ENCODE results near the gene LCLAT1. TPM values are rescaled to one million over a fixed set of nuclear protein-coding genes. Genes with fewer than 3 reads are reported as not detected.

LCLAT1 gene
- total RNA-seq, 1 donor from 2014 or later = 16.0 TPM

- DNase-seq = no peak
- Mint-ChIP-seq H3K4me1 (ENCODE audit: low read depth, unreplicated experiment) (no peaks in the 10 kb centered on the region), H3K4me3 (ENCODE audit: unreplicated experiment) (no peak overlapping the region)
Observed at GRCh38 chr2:30663806-30664205, 216.8 kb downstream of the LCLAT1 start.

DNA sequence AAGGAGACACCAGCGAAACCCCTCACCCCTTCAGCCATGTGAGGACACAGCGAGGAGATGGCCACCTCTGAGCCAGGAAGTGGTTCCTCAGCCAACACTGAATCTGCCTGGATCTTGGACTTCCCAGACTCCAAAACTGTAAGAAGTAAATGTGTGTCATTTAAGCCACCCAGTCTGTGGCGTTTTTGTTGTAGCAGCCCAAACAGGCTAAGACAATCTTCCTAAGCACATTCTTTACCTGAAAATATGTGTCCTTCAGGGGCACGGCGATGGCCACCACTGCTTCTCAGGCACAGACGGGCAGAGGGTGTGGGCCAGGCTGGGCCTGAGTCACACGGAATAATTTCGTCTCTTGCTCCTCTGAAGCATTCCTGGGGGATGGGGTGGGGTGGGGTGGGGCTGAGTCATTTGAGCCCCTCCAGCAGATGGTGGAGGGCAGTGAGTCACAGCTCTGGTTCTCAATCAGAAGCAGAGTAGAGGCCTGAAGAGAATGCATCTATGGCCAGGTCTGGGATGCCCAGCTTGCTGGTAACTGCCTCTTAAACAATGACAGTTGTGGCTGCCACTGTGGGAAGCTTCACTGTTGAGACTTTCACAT is 217.8 kb downstream of the LCLAT1 start:
- peaks cover 5% of the 10 kb centered on the region for H3K9me3 Mint-ChIP-seq (ENCODE audit: unreplicated experiment)
- no peaks in the 10 kb centered on the region for H3K27me3 Mint-ChIP-seq (ENCODE audit: unreplicated experiment)
- H3K4me3 Mint-ChIP-seq (ENCODE audit: unreplicated experiment) = no peak overlapping the region
- peaks cover 2% of the 10 kb centered on the region for H3K36me3 Mint-ChIP-seq (ENCODE audit: unreplicated experiment)
- no peak for TF ChIP-seq CTCF (IDR thresholded peaks at IDR 0.05; ENCODE audit: partially characterized antibody, unreplicated experiment)
- no peak for DNase-seq
- H3K4me1 Mint-ChIP-seq (ENCODE audit: low read depth, unreplicated experiment) = no peaks in the 10 kb centered on the region
- H3K27ac Mint-ChIP-seq (ENCODE audit: unreplicated experiment) = no peak overlapping the region

More at GRCh38 chr2:30663806-30664205, 216.8 kb downstream of the LCLAT1 start:
- no peaks in the 10 kb centered on the region for H3K27me3 Mint-ChIP-seq (ENCODE audit: unreplicated experiment)
- no peaks in the 10 kb centered on the region for H3K36me3 Mint-ChIP-seq (ENCODE audit: unreplicated experiment)
- H3K27ac Mint-ChIP-seq (ENCODE audit: unreplicated experiment) = no peak overlapping the region
- peaks cover 2% of the 10 kb centered on the region for H3K9me3 Mint-ChIP-seq (ENCODE audit: unreplicated experiment)
- no peak for TF ChIP-seq CTCF (IDR thresholded peaks at IDR 0.05; ENCODE audit: partially characterized antibody, unreplicated experiment)

DNA sequence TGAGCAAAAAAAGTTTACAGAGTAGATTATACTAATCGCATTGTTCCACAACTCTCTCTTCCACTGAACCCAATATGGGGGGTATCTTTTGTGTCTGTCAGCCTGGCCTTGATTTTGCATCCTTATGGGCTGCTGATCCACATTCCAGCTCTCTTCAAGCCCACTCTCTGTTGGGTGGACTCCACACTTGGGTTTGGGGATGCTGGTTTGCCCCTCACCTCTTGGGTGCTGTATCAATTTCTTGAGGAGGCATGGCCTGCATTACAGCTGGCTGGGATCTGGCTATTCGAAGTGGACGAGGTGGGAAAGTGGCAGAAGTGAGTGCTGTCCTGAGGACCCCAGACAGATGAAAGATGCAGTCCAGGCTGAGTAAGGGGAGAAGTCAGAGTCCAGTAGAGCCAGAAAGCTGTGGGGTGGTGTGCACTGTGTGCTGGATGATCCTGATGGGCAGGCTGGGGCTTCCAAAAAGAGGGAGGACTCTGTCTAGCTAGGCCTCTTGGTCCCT is 218.8 kb downstream of the LCLAT1 start:
- no peak overlapping the region for H3K4me3 Mint-ChIP-seq (ENCODE audit: unreplicated experiment)
- no peak overlapping the region for H3K27ac Mint-ChIP-seq (ENCODE audit: unreplicated experiment)
- peaks cover 12% of the 10 kb centered on the region for H3K36me3 Mint-ChIP-seq (ENCODE audit: unreplicated experiment)
- H3K9me3 Mint-ChIP-seq (ENCODE audit: unreplicated experiment) = peaks cover 10% of the 10 kb centered on the region
- TF ChIP-seq CTCF (IDR thresholded peaks at IDR 0.05; ENCODE audit: partially characterized antibody, unreplicated experiment) = no peak
- DNase-seq = no peak
- H3K27me3 Mint-ChIP-seq (ENCODE audit: unreplicated experiment) = peaks cover 2% of the 10 kb centered on the region
- no peaks in the 10 kb centered on the region for H3K4me1 Mint-ChIP-seq (ENCODE audit: low read depth, unreplicated experiment)

- peaks cover 10% of the 10 kb centered on the region for H3K9me3 Mint-ChIP-seq (ENCODE audit: unreplicated experiment)
- H3K27me3 Mint-ChIP-seq (ENCODE audit: unreplicated experiment) = peaks cover 2% of the 10 kb centered on the region
- no peak overlapping the region for H3K4me3 Mint-ChIP-seq (ENCODE audit: unreplicated experiment)
- TF ChIP-seq CTCF (IDR thresholded peaks at IDR 0.05; ENCODE audit: partially characterized antibody, unreplicated experiment) = no peak
- H3K27ac Mint-ChIP-seq (ENCODE audit: unreplicated experiment) = no peak overlapping the region
- no peaks in the 10 kb centered on the region for H3K4me1 Mint-ChIP-seq (ENCODE audit: low read depth, unreplicated experiment)
- H3K36me3 Mint-ChIP-seq (ENCODE audit: unreplicated experiment) = peaks cover 17% of the 10 kb centered on the region
- no peak for DNase-seq
Observed at GRCh38 chr2:30666266-30666874, 219.3 kb downstream of the LCLAT1 start.

- Mint-ChIP-seq H3K36me3 (ENCODE audit: unreplicated experiment) (peaks cover 17% of the 10 kb centered on the region), H3K4me1 (ENCODE audit: low read depth, unreplicated experiment) (no peaks in the 10 kb centered on the region), H3K9me3 (ENCODE audit: unreplicated experiment) (peaks cover 10% of the 10 kb centered on the region), H3K27me3 (ENCODE audit: unreplicated experiment) (peaks cover 2% of the 10 kb centered on the region), H3K4me3 (ENCODE audit: unreplicated experiment) (no peak overlapping the region), H3K27ac (ENCODE audit: unreplicated experiment) (no peak overlapping the region)
- TF ChIP-seq CTCF (IDR thresholded peaks at IDR 0.05; ENCODE audit: partially characterized antibody, unreplicated experiment) = no peak
- no peak for DNase-seq
Observed at GRCh38 chr2:30670453-30670852, 223.4 kb downstream of the LCLAT1 start.
